ENCODE measurements around the gene TMBIM1. TPM values are rescaled to one million over a fixed set of nuclear protein-coding genes. Genes with fewer than 3 reads are reported as not detected.

TMBIM1 gene
- polyA plus RNA-seq, 1 of the 3 experiments (the other 2 are of a cell fraction): 7.8 TPM

GRCh38 chr2:218271865-218272530, 20.3 kb downstream of the TMBIM1 start (continued):
- TF ChIP-seq TEAD4 (IDR thresholded peaks at IDR 0.05; ENCODE audit: borderline replicate concordance, insufficient read depth): no peak

- Histone ChIP-seq H3K9ac (peak overlapping the region; percentile 68), H3K27ac (ENCODE audit: low read depth in 2 of 2, low read length in 1 of 2) (no peak overlapping the region), H3K36me3 (replicated peaks in 1 of 2; ENCODE audit: control insufficient read depth in 1 of 2, insufficient read depth in 2 of 2, low read length in 1 of 2) (peaks cover 28 to 37% of the 10 kb centered on the region in 2 experiments), H3K9me3 (no peaks in the 10 kb centered on the region), H3F3A (replicated peaks; ENCODE audit: insufficient read depth) (no peaks in the 10 kb centered on the region), H3K4me2 (peak overlapping the region; percentile 94), H3K9me2 (no peaks in the 10 kb centered on the region), H3K4me1 (ENCODE audit: control insufficient read depth in 1 of 2, insufficient read depth in 2 of 2, low read depth in 1 of 2, low read length in 1 of 2) (peaks cover 14 to 19% of the 10 kb centered on the region in 2 experiments; a peak in 1 of 4 replicates), H2AFZ (ENCODE audit: low read depth) (no peak overlapping the region), H3K4me3 (ENCODE audit: low read depth in 2 of 2, low read length in 1 of 2) (peak overlapping the region; percentile 85 to 98), H4K20me1 (ENCODE audit: insufficient read depth) (peaks cover 6% of the 10 kb centered on the region; the same call in 1 of the 2 replicates), H3K27me3 (ENCODE audit: insufficient read depth) (no peaks in the 10 kb centered on the region), H3K79me2 (ENCODE audit: insufficient read depth) (peaks cover 51% of the 10 kb centered on the region)
- ChIA-PET CTCF (interaction anchor here (0.6 to 5.7 kb wide), 19 partner anchors 10 to 194 kb away, joined by 3 to 47 read pairs (median 6); partner anchors contain the start of genes CATIP and GPBAR1), POLR2A (interaction anchor here (0.9 kb wide), 1 partner anchor 9 kb away, joined by 3 read pairs; no protein-coding TSS in a partner anchor)
- 52% methylated on average over 4 of the region's 4 CpGs for WGBS (ENCODE audit: low lambda C conversion rate)
- no peak for DNase-seq
- no peak for TF ChIP-seq FOSL2 (IDR thresholded peaks at IDR 0.05; ENCODE audit: borderline replicate concordance, low read depth)
These were observed 20.9 kb downstream of the TMBIM1 start for GRCh38 chr2:218271487-218271797.

- H3F3A ChIP-seq (replicated peaks; ENCODE audit: insufficient read depth): no peaks in the 10 kb centered on the region
- no peak for DNase-seq
- peak overlapping the region; percentile 94 for H3K4me2 ChIP-seq
- peaks cover 51% of the 10 kb centered on the region for H3K79me2 ChIP-seq (ENCODE audit: insufficient read depth)
- H3K4me3 ChIP-seq (ENCODE audit: low read depth in 2 of 2, low read length in 1 of 2): peak overlapping the region; percentile 85 to 98
- H3K9ac ChIP-seq: peak overlapping the region; percentile 68
- peak overlapping the region; percentile 60; the same call in 1 of the 2 replicates for H2AFZ ChIP-seq (ENCODE audit: low read depth)
- peaks cover 14 to 19% of the 10 kb centered on the region in 2 experiments; a peak in 1 of 4 replicates for H3K4me1 ChIP-seq (ENCODE audit: control insufficient read depth in 1 of 2, insufficient read depth in 2 of 2, low read depth in 1 of 2, low read length in 1 of 2)
- peak overlapping the region in 1 of 2 experiments; percentile 75; a peak in 3 of 4 replicates for H3K27ac ChIP-seq (ENCODE audit: low read depth in 2 of 2, low read length in 1 of 2)
- H3K9me2 ChIP-seq: no peaks in the 10 kb centered on the region
- H3K36me3 ChIP-seq (replicated peaks in 1 of 2; ENCODE audit: control insufficient read depth in 1 of 2, insufficient read depth in 2 of 2, low read length in 1 of 2): peaks cover 28 to 40% of the 10 kb centered on the region in 2 experiments
- H4K20me1 ChIP-seq (ENCODE audit: insufficient read depth): peaks cover 6% of the 10 kb centered on the region; the same call in 1 of the 2 replicates
- POLR2A ChIA-PET: interaction anchor here (0.9 to 1.3 kb wide), 2 partner anchors 9 to 125 kb away, joined by 3 to 4 read pairs; no protein-coding TSS in a partner anchor
- CTCF ChIA-PET: interaction anchor here (0.6 to 5.7 kb wide), 18 partner anchors 11 to 131 kb away, joined by 3 to 47 read pairs (median 5); partner anchors contain the start of genes CATIP and GPBAR1
- H3K27me3 ChIP-seq (ENCODE audit: insufficient read depth): no peaks in the 10 kb centered on the region
- WGBS (ENCODE audit: low lambda C conversion rate): 1% methylated on average over 22 of the region's 23 CpGs
- no peaks in the 10 kb centered on the region for H3K9me3 ChIP-seq
- TF ChIP-seq FOSL2 (IDR thresholded peaks at IDR 0.05; ENCODE audit: borderline replicate concordance, low read depth) (no peak), JUND (IDR thresholded peaks at IDR 0.05) (no peak), EZH2phosphoT487 (IDR thresholded peaks at IDR 0.05; ENCODE audit: borderline replicate concordance, low read depth) (no peak), ELF1 (IDR thresholded peaks at IDR 0.05) (no peak), USF1 (IDR thresholded peaks at IDR 0.05; ENCODE audit: borderline replicate concordance, low read depth) (no peak), IRF3 (IDR thresholded peaks at IDR 0.05; ENCODE audit: low read depth, low read length) (no peak), GATA2 (CRISPR knock-in tag; IDR thresholded peaks at IDR 0.05) (no peak), MEF2A (IDR thresholded peaks at IDR 0.05; ENCODE audit: borderline replicate concordance, low read depth) (no peak), MAX (IDR thresholded peaks at IDR 0.05; ENCODE audit: low read depth) (no peak), RAD21 (IDR thresholded peaks at IDR 0.05; ENCODE audit: low read length) (no peak), TAF1 (IDR thresholded peaks at IDR 0.05; ENCODE audit: borderline replicate concordance, low read depth, low read length) (no peak), FOXM1 (IDR thresholded peaks at IDR 0.05; ENCODE audit: low read depth) (no peak), CTCF (IDR thresholded peaks at IDR 0.05) (no peak), SMC3 (IDR thresholded peaks at IDR 0.05; ENCODE audit: low read depth, low read length) (no peak), RCOR1 (IDR thresholded peaks at IDR 0.05; ENCODE audit: low read length) (no peak), TEAD4 (IDR thresholded peaks at IDR 0.05; ENCODE audit: borderline replicate concordance, insufficient read depth) (no peak), RXRA (IDR thresholded peaks at IDR 0.05; ENCODE audit: borderline replicate concordance, low read depth) (no peak), NFIC (IDR thresholded peaks at IDR 0.05; ENCODE audit: borderline replicate concordance) (no peak), EP300 (IDR thresholded peaks at IDR 0.05; ENCODE audit: borderline replicate concordance in 1 of 2, low read depth in 1 of 2, low read length in 1 of 2) (no peak)
These were observed 21.4 kb downstream of the TMBIM1 start for GRCh38 chr2:218270721-218271486.
